22Rv1 (cell line): Measurements from ENCODE around the gene MCF2L.

Experiments
- H3K27ac ChIP-seq: fragments of 450-650 bp; 2 replicates; pipeline ENCODE4 v1.5.1; 2017
- CTCF ChIP-seq: fragments of 450-650 bp; IDR thresholded peaks from 2 replicates; pipeline ENCODE4 v1.5.1; 2017; ENCODE audit warnings: mild to moderate bottlenecking
- ZFX ChIP-seq: fragments of 450-650 bp; IDR thresholded peaks from 2 replicates; pipeline ENCODE4 v1.6.1; 2017; ENCODE audit warnings: antibody characterized with exemption, borderline replicate concordance

The MCF2L gene

GRCh38 chr13:113084943-113085540 is 116.0 kb downstream of the MCF2L start:
- no peak for TF ChIP-seq ZFX
- no peak for TF ChIP-seq CTCF
- no peak overlapping the region for H3K27ac ChIP-seq

GRCh38 chr13:113086031-113086750 is 117.2 kb downstream of the MCF2L start:
- no peak for TF ChIP-seq ZFX
- peak; percentile 23 for TF ChIP-seq CTCF
- no peak overlapping the region for H3K27ac ChIP-seq

- no peak overlapping the region for H3K27ac ChIP-seq
- TF ChIP-seq ZFX: no peak
- no peak for TF ChIP-seq CTCF
Observed at GRCh38 chr13:113086991-113087922, 118.2 kb downstream of the MCF2L start.

GRCh38 chr13:113087923-113088690 is 119.1 kb downstream of the MCF2L start:
- TF ChIP-seq ZFX (no peak), CTCF (no peak)
- no peak overlapping the region for H3K27ac ChIP-seq

GRCh38 chr13:113088691-113089020 is 119.6 kb downstream of the MCF2L start:
- no peak overlapping the region for H3K27ac ChIP-seq
- TF ChIP-seq CTCF: no peak
- no peak for TF ChIP-seq ZFX

GRCh38 chr13:113089693-113090414 is 120.8 kb downstream of the MCF2L start:
- TF ChIP-seq CTCF (no peak), ZFX (no peak)
- H3K27ac ChIP-seq: no peak overlapping the region
